ENCODE measurements around the gene VHLL. TPM values are rescaled to one million over a fixed set of nuclear protein-coding genes. Genes with fewer than 3 reads are reported as not detected.

The VHLL gene
- total RNA-seq, 4 donors from 2014 or later, result not detected

DNA sequence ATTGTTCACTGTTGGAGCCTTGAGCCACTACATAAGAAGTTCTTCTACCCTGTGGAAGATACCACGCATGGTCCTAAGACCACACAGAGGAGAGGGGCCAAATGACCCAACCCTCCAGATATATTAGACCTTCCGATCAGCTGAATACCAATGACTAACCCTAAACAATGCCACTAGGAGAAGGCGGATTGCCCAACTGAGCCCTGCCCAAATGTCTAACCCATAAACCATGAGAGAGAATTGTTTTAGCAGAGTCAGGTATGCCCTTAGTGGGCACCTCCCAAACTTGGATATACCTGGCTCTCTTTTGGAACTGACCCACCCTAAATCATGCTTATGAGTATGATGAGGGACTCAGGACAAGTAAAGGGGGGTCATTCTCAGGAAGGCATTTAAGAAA lies 28.8 kb downstream of the VHLL start:
- TF ChIP-seq, protein P1, sequence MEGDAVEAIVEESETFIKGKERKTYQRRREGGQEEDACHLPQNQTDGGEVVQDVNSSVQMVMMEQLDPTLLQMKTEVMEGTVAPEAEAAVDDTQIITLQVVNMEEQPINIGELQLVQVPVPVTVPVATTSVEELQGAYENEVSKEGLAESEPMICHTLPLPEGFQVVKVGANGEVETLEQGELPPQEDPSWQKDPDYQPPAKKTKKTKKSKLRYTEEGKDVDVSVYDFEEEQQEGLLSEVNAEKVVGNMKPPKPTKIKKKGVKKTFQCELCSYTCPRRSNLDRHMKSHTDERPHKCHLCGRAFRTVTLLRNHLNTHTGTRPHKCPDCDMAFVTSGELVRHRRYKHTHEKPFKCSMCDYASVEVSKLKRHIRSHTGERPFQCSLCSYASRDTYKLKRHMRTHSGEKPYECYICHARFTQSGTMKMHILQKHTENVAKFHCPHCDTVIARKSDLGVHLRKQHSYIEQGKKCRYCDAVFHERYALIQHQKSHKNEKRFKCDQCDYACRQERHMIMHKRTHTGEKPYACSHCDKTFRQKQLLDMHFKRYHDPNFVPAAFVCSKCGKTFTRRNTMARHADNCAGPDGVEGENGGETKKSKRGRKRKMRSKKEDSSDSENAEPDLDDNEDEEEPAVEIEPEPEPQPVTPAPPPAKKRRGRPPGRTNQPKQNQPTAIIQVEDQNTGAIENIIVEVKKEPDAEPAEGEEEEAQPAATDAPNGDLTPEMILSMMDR (IDR thresholded peaks at IDR 0.05), result no peak
- no peak for DNase-seq (ENCODE audit: low spot score)
- ATAC-seq (ENCODE audit: low FRiP score), result no peak

DNA sequence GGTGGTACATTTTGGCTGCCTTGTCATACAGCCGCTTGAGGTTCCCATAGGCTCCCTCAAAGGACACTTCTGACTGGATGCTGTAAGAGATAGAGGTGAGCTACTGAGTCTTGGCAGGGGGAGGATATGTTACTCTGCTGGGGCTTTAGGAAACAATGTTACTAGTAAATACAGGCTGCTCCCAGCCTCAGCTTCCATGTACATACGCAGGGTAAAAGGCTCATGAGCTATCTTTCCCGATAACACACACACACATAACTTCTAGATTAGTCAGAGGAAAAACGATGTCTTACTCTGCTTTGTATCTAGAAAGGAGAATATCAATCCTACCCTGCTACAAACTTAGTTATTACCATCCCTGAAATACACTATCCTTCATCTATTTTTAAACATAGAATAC lies 30.8 kb downstream of the VHLL start:
- ATAC-seq (ENCODE audit: low FRiP score), result no peak
- TF ChIP-seq, protein P1 (IDR thresholded peaks at IDR 0.05), result no peak
- DNase-seq (ENCODE audit: low spot score), result no peak

DNA sequence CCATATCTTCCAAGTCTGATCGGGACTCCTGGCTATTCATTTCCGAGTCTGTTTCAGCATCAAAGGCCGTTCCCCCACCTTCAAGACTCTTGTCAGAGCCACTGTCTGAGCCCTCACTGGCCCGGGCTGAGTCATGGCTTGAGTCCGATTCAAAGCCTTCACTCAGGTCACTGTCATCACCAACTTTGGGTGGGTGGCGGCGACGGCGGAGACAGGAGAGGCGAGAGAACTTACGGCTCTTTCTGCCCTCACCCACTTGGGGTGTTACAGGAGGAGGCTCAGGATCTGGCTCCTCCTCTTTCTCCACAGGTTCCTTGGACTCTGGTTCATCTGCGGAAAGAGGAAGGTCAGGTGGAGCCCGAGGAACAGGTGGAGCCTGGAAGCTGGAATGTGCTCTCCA lies 33.1 kb downstream of the VHLL start:
- no peak for DNase-seq (ENCODE audit: low spot score)
- TF ChIP-seq, protein P1 (IDR thresholded peaks at IDR 0.05), result no peak
- no peak for ATAC-seq (ENCODE audit: low FRiP score)

DNA sequence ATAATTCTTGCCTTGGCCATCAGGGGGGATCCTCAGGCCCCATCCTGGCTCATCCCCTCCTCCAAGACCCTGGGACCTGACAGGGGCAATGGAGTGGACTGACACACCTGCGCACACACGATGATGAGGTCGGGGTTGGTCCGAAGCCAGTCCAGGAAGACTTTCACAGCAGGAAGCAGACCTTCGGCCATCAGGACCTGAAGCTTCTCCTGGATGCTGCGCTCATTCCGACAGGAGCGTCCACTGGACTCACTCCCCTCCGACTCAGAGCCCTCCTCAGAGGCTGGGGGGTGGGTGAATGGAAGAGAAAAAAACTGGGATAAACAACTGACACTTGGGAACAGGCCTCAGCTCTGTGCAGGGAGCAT lies 35.8 kb downstream of the VHLL start:
- ATAC-seq (ENCODE audit: low FRiP score) (no peak), DNase-seq (ENCODE audit: low spot score) (no peak)
- TF ChIP-seq, protein P1 (IDR thresholded peaks at IDR 0.05), result no peak

DNA sequence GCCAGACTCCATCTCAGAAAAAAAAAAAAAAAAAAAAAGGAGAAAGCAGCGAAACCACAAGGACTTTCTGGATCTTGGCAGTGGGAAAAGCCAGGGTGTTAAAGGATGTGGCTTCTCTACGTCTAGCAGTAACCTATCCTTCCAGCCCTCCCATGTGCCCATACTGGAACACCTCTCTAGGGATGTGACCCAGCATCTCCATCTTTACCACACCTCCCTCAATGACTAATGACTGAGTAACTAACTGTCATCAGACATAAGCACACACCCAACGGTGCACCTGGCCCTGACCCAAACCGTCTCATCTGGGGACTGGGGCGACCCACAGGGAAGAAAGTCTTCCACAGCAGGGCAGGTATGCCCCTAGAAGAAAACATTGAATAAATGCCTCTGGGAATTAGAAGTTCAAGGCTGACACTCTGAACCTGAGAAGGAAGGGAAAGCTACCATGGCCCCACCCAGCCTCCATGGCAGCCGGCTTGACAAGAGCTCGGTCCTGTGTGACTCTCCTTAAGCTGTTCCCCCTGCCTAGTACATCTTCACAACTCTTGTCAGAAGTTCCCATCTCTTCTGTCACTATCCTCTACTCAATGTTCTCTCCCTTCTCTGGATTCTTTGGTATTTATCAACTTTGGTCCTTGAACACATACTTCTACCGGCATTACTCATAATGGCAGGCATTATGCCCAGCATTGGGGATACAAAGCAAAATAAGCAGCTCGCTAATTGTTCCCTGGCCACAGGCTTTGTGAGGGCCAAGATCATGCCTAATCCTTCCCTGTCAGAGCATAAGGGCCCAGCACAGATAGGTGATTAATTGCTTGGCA lies 36.4 kb downstream of the VHLL start:
- ATAC-seq (ENCODE audit: low FRiP score) (no peak), DNase-seq (ENCODE audit: low spot score) (no peak)
- TF ChIP-seq, protein P1 (IDR thresholded peaks at IDR 0.05), result no peak

DNA sequence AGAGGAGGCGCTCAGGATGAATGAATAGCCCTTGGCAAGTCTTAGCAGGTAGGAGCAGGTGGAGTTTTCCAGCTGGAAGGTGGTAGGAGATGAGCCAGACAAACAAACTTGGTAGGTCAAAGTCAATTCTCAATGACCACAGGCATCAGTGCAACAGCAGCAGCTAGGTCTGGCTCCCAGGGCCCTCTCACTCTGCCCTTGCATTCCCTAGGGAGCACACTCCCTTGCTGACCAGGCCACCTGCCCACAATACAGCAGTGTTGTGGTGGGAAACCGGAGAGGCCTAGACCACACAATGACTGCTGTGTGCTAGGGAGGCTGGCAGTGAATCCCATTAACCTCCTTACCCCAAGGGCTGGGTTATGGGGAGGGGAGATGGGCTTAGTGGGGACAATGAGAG lies 38.2 kb downstream of the VHLL start:
- no peak for DNase-seq (ENCODE audit: low spot score)
- TF ChIP-seq, protein P1 (IDR thresholded peaks at IDR 0.05), result no peak
- ATAC-seq (ENCODE audit: low FRiP score), result no peak

DNA sequence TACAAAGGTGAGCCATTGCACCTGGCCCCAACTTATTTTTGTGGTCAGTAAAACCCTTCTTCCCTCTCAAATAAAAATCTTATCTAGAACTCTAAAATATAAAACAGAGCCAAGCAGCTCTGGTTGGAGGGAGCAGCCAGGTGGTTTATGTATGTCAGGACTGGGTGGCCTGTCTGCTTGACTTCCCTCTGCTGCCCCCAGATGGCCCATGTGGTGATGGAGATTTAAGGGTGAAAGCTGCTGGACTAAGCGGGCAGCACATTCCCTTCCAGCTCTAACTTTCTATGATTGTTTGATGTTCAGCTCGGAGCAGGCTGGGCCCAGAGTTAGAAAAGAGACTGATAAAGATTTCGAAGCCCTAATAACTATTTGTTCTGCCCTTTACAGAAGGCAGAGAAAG lies 39.3 kb downstream of the VHLL start:
- DNase-seq (ENCODE audit: low spot score) (no peak), ATAC-seq (ENCODE audit: low FRiP score) (no peak)
- TF ChIP-seq, protein P1 (IDR thresholded peaks at IDR 0.05), result no peak

Data from omental fat pad (tissue), 4 donors.